PFSK-1 (cell line): ENCODE results near the gene BCAR3.

Experiments used
- FOXP2 ChIP-seq: optimal IDR thresholded peaks from 2 replicates; pipeline ENCODE3; 2011; ENCODE audit warnings: borderline replicate concordance, control low read depth, inconsistent platforms; ENCODE audit not compliant: insufficient read depth; ENCODE audit errors: extremely low read length, extremely low read depth
- POLR2AphosphoS5 ChIP-seq: IDR thresholded peaks from 2 replicates; pipeline ENCODE4 v1.6.1; 2012; ENCODE audit warnings: low read depth, mild to moderate bottlenecking, control low read depth, low read length, moderate library complexity
- SIN3A ChIP-seq: IDR thresholded peaks from 2 replicates; pipeline ENCODE4 v1.6.1; 2012; ENCODE audit warnings: mild to moderate bottlenecking, low read length, moderate library complexity, borderline replicate concordance; ENCODE audit not compliant: insufficient read depth
- TAF1 ChIP-seq: IDR thresholded peaks from 2 replicates; pipeline ENCODE4 v1.6.1; 2012; ENCODE audit warnings: low read length, control low read depth, borderline replicate concordance; ENCODE audit not compliant: insufficient read depth
- TF ChIP-seq, protein P1 (sequence below), 2 experiments: IDR thresholded peaks; 2 replicates each; pipeline versions ENCODE4 v1.6.1 to v1.8.0; 2011 to 2012; ENCODE audit warnings: low read depth in 2 of 2, low read length in 2 of 2, control low read depth in 1 of 2, inconsistent platforms in 1 of 2, mild to moderate bottlenecking in 1 of 2, moderate library complexity in 1 of 2; ENCODE audit not compliant: insufficient read depth in 1 of 2

Gene BCAR3

DNA sequence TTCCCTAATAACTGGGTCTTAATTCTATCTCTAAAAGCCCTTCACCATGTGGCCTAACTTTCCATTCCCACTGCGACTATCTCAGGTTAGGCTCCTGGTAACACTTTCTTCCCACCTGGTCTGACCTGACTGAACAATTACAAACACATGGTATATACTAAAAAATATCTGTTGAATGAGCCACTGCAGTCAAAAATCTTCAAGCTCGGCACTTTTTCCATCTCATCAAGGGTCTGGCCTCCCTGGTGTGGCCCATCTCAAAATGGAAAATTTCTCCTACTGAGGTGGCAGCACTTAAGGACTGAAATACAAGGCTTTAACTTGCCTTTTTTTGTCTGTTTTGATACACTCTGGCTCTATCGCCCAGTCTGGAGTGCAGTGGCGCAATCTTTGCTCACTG lies 48.3 kb downstream of the BCAR3 start:
- TF ChIP-seq, protein P1, sequence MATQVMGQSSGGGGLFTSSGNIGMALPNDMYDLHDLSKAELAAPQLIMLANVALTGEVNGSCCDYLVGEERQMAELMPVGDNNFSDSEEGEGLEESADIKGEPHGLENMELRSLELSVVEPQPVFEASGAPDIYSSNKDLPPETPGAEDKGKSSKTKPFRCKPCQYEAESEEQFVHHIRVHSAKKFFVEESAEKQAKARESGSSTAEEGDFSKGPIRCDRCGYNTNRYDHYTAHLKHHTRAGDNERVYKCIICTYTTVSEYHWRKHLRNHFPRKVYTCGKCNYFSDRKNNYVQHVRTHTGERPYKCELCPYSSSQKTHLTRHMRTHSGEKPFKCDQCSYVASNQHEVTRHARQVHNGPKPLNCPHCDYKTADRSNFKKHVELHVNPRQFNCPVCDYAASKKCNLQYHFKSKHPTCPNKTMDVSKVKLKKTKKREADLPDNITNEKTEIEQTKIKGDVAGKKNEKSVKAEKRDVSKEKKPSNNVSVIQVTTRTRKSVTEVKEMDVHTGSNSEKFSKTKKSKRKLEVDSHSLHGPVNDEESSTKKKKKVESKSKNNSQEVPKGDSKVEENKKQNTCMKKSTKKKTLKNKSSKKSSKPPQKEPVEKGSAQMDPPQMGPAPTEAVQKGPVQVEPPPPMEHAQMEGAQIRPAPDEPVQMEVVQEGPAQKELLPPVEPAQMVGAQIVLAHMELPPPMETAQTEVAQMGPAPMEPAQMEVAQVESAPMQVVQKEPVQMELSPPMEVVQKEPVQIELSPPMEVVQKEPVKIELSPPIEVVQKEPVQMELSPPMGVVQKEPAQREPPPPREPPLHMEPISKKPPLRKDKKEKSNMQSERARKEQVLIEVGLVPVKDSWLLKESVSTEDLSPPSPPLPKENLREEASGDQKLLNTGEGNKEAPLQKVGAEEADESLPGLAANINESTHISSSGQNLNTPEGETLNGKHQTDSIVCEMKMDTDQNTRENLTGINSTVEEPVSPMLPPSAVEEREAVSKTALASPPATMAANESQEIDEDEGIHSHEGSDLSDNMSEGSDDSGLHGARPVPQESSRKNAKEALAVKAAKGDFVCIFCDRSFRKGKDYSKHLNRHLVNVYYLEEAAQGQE (IDR thresholded peaks at IDR 0.05; ENCODE audit: insufficient read depth in 1 of 2, low read depth in 2 of 2, low read length in 2 of 2) = no peak
- TF ChIP-seq POLR2AphosphoS5 (no peak), SIN3A (no peak), FOXP2 (no peak), TAF1 (no peak)

DNA sequence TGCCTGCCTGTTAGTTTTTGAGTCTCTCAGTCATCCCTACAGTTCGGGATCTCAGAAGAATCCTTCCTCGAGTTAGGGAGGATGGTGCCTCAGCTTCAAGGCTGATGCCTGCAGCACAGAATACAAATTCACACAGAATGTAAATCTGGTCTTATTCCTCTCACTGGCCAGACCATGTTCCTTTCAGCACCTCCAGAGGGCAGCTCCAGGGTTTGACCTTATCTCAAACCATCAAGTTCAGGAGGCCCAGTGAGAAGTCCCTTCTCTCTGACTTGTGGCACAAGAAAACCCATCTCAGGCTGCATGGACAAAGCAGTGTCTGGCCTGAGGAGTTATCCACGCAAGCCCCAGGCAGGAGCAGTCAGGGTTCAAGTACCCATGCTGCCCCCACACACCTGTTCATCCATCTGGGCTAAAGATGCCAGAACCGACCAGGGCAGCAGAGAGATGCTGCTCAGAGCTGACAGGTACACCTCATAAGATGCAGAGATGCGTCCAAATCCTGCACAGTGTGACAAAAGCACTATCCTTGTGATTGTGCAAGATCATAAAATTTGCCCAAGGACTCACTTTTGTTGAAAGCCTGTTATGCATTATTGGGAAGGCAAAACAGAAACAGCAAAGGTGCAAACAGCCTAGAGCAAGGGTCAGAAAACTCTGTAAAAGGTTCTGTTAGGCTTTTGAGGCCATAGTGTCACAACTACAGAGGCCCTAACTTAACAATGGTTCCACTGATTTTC lies 49.8 kb downstream of the BCAR3 start:
- TF ChIP-seq, protein P1 (IDR thresholded peaks at IDR 0.05; ENCODE audit: insufficient read depth in 1 of 2, low read depth in 2 of 2, low read length in 2 of 2) = no peak
- TF ChIP-seq FOXP2 = no peak
- no peak for TF ChIP-seq POLR2AphosphoS5
- no peak for TF ChIP-seq SIN3A
- TF ChIP-seq TAF1 = no peak

DNA sequence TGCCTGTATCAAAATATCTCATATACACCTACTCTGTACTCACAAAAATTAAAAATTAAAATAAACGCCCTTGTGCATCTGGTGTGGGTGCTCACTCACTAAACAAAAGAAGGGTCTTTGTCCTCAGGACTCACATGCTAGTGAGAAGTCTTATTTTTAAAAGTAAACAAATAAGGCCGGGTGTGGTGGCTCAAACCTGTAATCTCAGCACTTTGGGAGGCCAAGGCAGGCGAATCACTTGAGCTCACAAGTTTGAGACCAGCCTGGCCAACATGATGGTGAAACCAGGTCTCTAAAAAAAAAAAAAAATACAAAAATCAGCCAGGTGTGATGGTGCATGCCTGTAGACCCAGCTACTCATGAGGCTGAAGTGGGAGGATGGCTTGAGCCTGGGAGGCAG lies 51.5 kb downstream of the BCAR3 start:
- TF ChIP-seq, protein P1 (IDR thresholded peaks at IDR 0.05; ENCODE audit: insufficient read depth in 1 of 2, low read depth in 2 of 2, low read length in 2 of 2) = no peak
- no peak for TF ChIP-seq FOXP2
- TF ChIP-seq TAF1 = no peak
- TF ChIP-seq POLR2AphosphoS5 = no peak
- no peak for TF ChIP-seq SIN3A

DNA sequence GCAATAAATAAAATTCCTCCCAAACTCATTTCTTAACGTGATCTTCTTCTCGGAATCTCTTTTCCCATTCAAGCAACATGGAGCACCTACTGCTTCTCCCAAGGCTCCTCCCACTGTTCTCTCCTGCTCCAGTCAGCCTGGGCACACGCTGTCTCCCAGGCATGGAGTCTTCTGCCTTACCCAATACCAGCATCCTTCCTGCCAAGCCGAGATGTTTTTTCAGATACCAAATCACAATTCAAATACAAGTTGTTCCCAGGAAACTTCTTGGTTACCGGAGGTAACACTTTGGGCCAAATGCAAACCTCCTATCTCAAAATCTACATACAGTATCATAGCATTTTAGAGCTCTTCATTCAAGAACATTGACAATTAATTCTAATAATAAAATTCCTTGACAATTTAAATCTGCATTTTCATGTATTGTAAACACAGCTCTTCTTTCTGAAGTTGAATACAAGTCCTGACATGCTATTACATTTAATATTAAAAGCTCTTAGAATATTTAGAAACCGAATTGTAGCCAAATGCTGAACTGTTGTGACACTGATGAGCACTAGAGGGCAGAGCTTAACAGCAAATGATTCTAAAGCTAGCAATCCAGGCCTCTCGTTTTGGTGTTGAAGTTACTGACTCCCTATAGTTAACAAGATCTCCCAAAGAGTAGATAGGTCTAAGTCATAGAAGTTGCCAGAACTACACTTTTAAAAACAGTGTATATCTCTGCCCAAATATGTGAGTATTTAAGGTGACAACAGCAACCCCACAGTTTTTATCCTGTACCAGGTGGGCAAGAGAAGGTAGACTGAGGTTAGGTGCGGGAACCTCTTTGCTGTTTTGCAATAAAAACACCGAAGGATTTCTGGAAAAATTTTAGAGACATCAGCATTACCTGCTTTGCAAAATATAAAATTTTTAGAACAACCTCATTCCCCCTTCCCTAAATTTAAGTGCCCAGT lies 52.3 kb downstream of the BCAR3 start:
- TF ChIP-seq, protein P1 (IDR thresholded peaks at IDR 0.05; ENCODE audit: insufficient read depth in 1 of 2, low read depth in 2 of 2, low read length in 2 of 2) = no peak
- TF ChIP-seq POLR2AphosphoS5 (no peak), TAF1 (no peak), SIN3A (no peak), FOXP2 (no peak)
